GM12865 (cell line): ENCODE measurements around the gene MRC1.

Experiments used
- DNase-seq: peaks from one replicate; pipeline ENCODE4 v3.0.0; 2010; ENCODE audit warnings: low read depth
- H3K4me3 ChIP-seq: 2 replicates; pipeline ENCODE4 v1.5.1; 2011; ENCODE audit warnings: mild to moderate bottlenecking, low read depth, low read length, control low read depth
- CTCF ChIP-seq: IDR thresholded peaks from 2 replicates; pipeline ENCODE4 v1.5.1; 2011; ENCODE audit warnings: low read length, control low read depth, low read depth, inconsistent platforms; ENCODE audit not compliant: insufficient read depth; ENCODE audit errors: missing control alignments

The MRC1 gene

GRCh38 chr10:17817790-17818189 is 8.6 kb downstream of the MRC1 start:
- no peak for TF ChIP-seq CTCF
- no peak for DNase-seq
- H3K4me3 ChIP-seq, result no peak overlapping the region

- TF ChIP-seq CTCF, result no peak
- DNase-seq, result no peak
- no peak overlapping the region for H3K4me3 ChIP-seq
Observed at GRCh38 chr10:17819836-17820235, 10.7 kb downstream of the MRC1 start.

GRCh38 chr10:17820943-17821342 is 11.8 kb downstream of the MRC1 start:
- DNase-seq, result no peak
- TF ChIP-seq CTCF, result no peak

GRCh38 chr10:17821893-17822292 is 12.7 kb downstream of the MRC1 start:
- no peak for DNase-seq
- no peak overlapping the region for H3K4me3 ChIP-seq
- no peak for TF ChIP-seq CTCF

More at GRCh38 chr10:17820943-17821342, 11.8 kb downstream of the MRC1 start:
- no peak overlapping the region for H3K4me3 ChIP-seq

GRCh38 chr10:17831341-17831740 is 22.2 kb downstream of the MRC1 start:
- H3K4me3 ChIP-seq, result no peak overlapping the region
- no peak for TF ChIP-seq CTCF
- no peak for DNase-seq

- no peak for DNase-seq
- no peak overlapping the region for H3K4me3 ChIP-seq
- no peak for TF ChIP-seq CTCF
Observed at GRCh38 chr10:17831896-17832295, 22.7 kb downstream of the MRC1 start.

GRCh38 chr10:17833656-17834055 is 24.5 kb downstream of the MRC1 start:
- DNase-seq, result no peak
- no peak overlapping the region for H3K4me3 ChIP-seq
- TF ChIP-seq CTCF, result no peak
